ENCODE data around the gene XYLB.
A peak's percentile ranks its signal among the peaks of the same experiment; 100 is the strongest.
"Not testable (repeated sequence)": the region's sequence is repeated elsewhere in the genome, so short reads cannot be mapped to it uniquely, and the experiment has no call there.

XYLB gene

DNA sequence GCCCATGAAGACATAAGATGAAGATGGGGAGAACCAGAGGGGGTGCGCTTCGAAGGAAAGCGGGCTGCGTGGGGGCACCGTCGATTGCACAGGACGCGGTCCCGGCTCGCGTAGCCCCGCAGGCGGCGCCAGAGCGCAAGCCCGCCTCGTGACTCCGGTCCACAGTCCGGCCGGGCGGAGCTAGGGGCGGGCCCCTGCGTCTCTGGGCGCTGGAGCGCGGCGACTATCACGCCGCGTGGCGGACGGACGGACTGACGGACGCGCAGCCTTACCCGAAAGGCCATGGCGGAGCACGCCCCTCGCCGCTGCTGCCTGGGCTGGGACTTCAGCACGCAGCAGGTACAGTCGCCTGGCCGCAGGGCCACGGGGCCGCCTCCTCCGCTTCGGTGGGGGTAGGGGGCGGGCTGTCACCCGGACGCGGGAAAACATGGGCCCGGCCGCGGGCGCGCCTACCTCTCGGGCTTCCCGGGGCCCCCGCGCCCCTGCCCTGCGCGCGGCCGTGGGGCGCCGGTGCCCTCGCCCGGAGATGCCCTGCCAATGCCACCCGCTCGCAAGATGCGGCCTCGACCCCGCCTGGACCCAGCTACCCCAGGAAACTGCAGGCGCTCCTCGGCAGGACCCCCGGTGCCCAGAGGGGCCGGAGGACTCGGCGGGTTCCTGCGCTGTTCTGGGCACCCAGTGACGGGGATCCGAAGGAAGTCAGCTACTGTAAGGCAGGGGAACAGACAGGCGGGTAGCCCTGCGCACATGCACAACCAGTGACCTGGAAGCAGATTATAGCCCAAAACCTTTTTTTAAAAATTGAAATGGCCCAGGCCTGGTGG, at the start of gene XYLB:
Gene XYLB (plus strand): TSS at position 199 of the 824 bp plus-strand sequence. CDS start 84 bp downstream, at position 283.
- H3K4me3 ChIP-seq (ENCODE audit: low read length in 2 of 2): peak within 1 kb of the TSS; percentile 60 to 80
- H3K4me1 ChIP-seq (ENCODE audit: control insufficient read depth, insufficient read depth, low read length): peaks cover 8% of the 10 kb centered on the region
- no peaks in the 10 kb centered on the region for H3K27me3 ChIP-seq (ENCODE audit: control insufficient read depth in 1 of 2, insufficient read depth in 2 of 2, low read length in 2 of 2)
- H3K27ac ChIP-seq (ENCODE audit: low read length): no peak within 1 kb of the TSS
- peak within 1 kb of the TSS; percentile 55 to 64 for H3K9ac ChIP-seq (ENCODE audit: low read length in 2 of 2)
- H3K9me3 ChIP-seq (ENCODE audit: control insufficient read depth in 2 of 2, low read length in 2 of 2): no peaks in the 10 kb centered on the region
- H3K36me3 ChIP-seq (ENCODE audit: control insufficient read depth in 2 of 2, insufficient read depth in 2 of 2, low read length in 2 of 2): no peaks in the 10 kb centered on the region

DNA sequence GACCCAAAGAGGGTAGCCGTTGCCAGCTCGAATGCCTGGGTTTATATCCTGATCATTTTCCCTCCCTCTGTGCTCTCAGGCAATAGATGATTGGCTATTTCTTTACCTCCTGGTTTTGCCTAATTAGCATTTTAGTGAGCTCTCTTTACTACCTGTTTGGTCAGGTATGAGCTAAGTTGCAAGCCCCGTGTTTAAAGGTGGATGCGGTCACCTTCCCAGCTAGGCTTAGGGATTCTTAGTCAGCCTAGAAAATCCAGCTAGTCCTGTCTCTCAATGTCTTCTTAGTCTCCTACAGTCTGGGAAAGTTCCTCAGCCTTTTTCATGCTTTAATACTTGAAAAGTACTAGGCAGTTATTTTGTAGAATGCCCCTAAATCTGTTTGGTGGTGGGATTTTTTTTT, 49.5 kb upstream of the XYLB start:
- not testable (repeated sequence) for H3K4me3 ChIP-seq (ENCODE audit: low read length in 2 of 2); H3K9ac ChIP-seq (ENCODE audit: low read length in 2 of 2); H3K36me3 ChIP-seq (ENCODE audit: control insufficient read depth in 2 of 2, insufficient read depth in 2 of 2, low read length in 2 of 2); H3K4me1 ChIP-seq (ENCODE audit: control insufficient read depth, insufficient read depth, low read length); H3K9me3 ChIP-seq (ENCODE audit: control insufficient read depth in 2 of 2, low read length in 2 of 2); H3K27me3 ChIP-seq (ENCODE audit: control insufficient read depth in 1 of 2, insufficient read depth in 2 of 2, low read length in 2 of 2); H3K27ac ChIP-seq (ENCODE audit: low read length)

DNA sequence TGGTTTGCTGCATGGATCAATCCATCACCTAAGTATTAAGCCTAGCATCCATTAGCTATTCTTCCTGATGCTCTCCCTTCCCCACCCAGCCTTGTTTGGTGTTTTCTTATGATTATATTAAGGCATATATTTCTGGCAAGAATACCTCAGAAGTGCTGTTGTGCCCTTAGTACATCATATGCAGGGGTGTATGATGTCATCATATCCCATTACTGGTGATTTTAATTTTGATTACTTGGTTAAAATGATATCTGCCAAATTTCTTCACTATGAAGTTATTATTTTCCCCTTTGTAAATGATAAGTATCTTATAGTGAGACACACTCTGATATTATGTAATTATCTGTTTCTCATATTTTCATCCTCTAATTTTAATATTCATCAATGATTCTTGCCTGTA, 49.0 kb upstream of the XYLB start:
- Histone ChIP-seq H3K9me3 (ENCODE audit: control insufficient read depth in 2 of 2, low read length in 2 of 2) (no peaks in the 10 kb centered on the region), H3K4me3 (ENCODE audit: low read length in 2 of 2) (no peak overlapping the region)

DNA sequence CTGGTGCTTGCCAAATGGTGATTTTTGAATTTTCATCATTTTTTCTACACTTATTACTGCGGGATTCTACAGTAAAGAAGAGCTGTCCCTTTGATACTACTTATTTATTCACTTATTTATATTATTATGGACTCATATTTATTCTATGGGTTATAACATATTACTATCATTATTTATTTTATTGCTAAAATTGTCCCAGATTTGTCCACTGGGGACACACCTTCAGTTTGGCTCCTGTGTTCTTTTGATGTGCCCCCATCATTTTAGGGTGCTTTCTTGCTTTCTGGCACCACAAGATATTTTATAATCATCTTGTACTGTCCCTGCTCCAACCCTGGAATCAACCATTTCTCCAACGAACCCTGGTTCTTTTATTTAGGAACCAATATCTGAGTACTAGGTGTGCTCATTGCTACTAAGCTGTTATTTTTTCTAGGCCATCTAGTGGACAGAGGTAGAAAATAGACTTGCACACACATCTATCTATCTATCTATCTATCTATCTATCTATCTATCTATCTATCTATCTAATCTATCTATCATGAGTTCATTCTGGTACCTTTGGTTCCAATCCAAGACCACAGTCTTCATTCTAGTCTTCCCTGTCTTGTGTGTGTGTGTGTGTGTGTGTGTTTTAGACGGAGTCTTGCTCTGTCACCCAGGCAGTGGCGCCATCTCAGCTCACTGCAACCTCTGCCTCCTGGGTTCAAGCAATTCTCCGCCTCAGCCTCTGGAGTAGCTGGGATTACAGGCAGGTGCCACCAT, 48.5 kb upstream of the XYLB start:
- no peak overlapping the region for H3K27ac ChIP-seq (ENCODE audit: low read length)
- H3K4me1 ChIP-seq (ENCODE audit: control insufficient read depth, insufficient read depth, low read length): no peaks in the 10 kb centered on the region
- H3K36me3 ChIP-seq (ENCODE audit: control insufficient read depth in 2 of 2, insufficient read depth in 2 of 2, low read length in 2 of 2): no peaks in the 10 kb centered on the region
- no peaks in the 10 kb centered on the region for H3K9me3 ChIP-seq (ENCODE audit: control insufficient read depth in 2 of 2, low read length in 2 of 2)
- H3K4me3 ChIP-seq (ENCODE audit: low read length in 2 of 2): no peak overlapping the region
- H3K9ac ChIP-seq (ENCODE audit: low read length in 2 of 2): no peak overlapping the region
- no peaks in the 10 kb centered on the region for H3K27me3 ChIP-seq (ENCODE audit: control insufficient read depth in 1 of 2, insufficient read depth in 2 of 2, low read length in 2 of 2)

More for the DNA sequence above, 49.0 kb upstream of the XYLB start:
- no peaks in the 10 kb centered on the region for H3K36me3 ChIP-seq (ENCODE audit: control insufficient read depth in 2 of 2, insufficient read depth in 2 of 2, low read length in 2 of 2)
- no peaks in the 10 kb centered on the region for H3K27me3 ChIP-seq (ENCODE audit: control insufficient read depth in 1 of 2, insufficient read depth in 2 of 2, low read length in 2 of 2)
- H3K9ac ChIP-seq (ENCODE audit: low read length in 2 of 2): no peak overlapping the region
- H3K4me1 ChIP-seq (ENCODE audit: control insufficient read depth, insufficient read depth, low read length): no peaks in the 10 kb centered on the region
- no peak overlapping the region for H3K27ac ChIP-seq (ENCODE audit: low read length)

DNA sequence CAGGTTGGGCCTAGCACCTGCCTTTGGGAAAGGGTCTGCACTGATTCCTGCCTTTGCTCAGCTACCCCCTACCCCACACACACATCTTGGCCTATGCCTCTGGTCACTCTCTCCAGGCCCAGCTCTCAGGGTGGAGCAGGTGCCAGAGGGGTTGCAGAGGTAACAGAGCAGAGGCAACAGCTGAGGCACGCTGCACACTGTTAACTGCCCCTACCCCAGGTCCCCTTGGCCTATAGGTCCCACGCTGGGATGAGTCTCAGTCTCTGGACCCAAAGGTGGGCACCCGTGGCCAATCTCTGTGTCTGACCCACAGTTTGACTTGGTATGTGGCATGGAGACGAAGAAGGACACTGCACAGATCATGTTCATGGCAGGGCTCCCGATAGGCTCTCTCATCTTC, 39.6 kb upstream of the XYLB start:
- Histone ChIP-seq H3K4me1 (ENCODE audit: control insufficient read depth, insufficient read depth, low read length) (no peaks in the 10 kb centered on the region), H3K27ac (ENCODE audit: low read length) (no peak overlapping the region), H3K27me3 (ENCODE audit: control insufficient read depth in 1 of 2, insufficient read depth in 2 of 2, low read length in 2 of 2) (no peaks in the 10 kb centered on the region), H3K9me3 (ENCODE audit: control insufficient read depth in 2 of 2, low read length in 2 of 2) (peaks cover 0 to 2% of the 10 kb centered on the region in 2 donors), H3K36me3 (ENCODE audit: control insufficient read depth in 2 of 2, insufficient read depth in 2 of 2, low read length in 2 of 2) (no peaks in the 10 kb centered on the region), H3K9ac (ENCODE audit: low read length in 2 of 2) (no peak overlapping the region), H3K4me3 (ENCODE audit: low read length in 2 of 2) (no peak overlapping the region)

DNA sequence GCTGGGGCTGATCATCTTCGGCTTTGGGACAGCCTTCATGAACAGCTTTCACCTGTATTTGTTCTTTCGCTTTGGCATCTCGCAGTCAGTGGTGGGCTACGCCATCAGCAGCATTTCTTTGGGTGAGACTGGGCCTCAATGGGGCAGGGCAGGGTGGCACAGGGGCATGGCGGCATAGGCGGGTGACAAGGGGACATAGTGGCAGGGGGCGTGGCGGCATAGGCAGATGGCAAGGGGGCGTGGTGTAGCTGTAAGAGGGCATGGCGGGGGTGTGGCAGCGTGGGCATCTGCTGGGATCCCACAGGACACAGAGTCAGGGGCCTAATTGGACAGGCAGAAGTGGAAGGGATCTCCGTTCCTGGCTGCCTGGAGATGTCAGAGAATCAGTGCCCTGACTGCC, 39.0 kb upstream of the XYLB start:
- no peak overlapping the region for H3K9ac ChIP-seq (ENCODE audit: low read length in 2 of 2)
- no peaks in the 10 kb centered on the region for H3K36me3 ChIP-seq (ENCODE audit: control insufficient read depth in 2 of 2, insufficient read depth in 2 of 2, low read length in 2 of 2)
- no peak overlapping the region for H3K4me3 ChIP-seq (ENCODE audit: low read length in 2 of 2)
- H3K4me1 ChIP-seq (ENCODE audit: control insufficient read depth, insufficient read depth, low read length): no peaks in the 10 kb centered on the region
- peaks cover 0 to 2% of the 10 kb centered on the region in 2 donors for H3K9me3 ChIP-seq (ENCODE audit: control insufficient read depth in 2 of 2, low read length in 2 of 2)
- no peak overlapping the region for H3K27ac ChIP-seq (ENCODE audit: low read length)
- H3K27me3 ChIP-seq (ENCODE audit: control insufficient read depth in 1 of 2, insufficient read depth in 2 of 2, low read length in 2 of 2): no peaks in the 10 kb centered on the region

DNA sequence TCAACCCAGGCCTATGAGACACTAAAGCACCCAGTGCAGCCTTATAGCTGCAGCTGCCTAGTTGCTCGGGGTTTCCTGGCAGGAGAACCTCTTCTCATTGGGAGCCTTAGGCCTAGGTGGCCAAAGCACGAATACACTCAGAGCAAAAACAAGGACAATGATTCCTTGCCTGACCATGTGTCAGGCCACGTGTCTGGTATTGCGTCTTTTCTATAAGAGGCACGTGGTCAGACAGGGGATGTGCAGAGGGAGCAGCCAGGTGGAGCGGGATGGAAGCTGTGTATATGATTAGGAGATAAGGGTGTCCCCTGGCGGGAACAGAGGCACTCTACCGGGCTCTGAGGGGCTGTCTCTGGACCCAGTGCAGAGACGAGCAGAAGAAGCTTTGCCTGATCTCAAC, 38.1 kb upstream of the XYLB start:
- Histone ChIP-seq H3K4me3 (ENCODE audit: low read length in 2 of 2) (no peak overlapping the region), H3K9me3 (ENCODE audit: control insufficient read depth in 2 of 2, low read length in 2 of 2) (peaks cover 0 to 2% of the 10 kb centered on the region in 2 donors), H3K36me3 (ENCODE audit: control insufficient read depth in 2 of 2, insufficient read depth in 2 of 2, low read length in 2 of 2) (no peaks in the 10 kb centered on the region), H3K27me3 (ENCODE audit: control insufficient read depth in 1 of 2, insufficient read depth in 2 of 2, low read length in 2 of 2) (no peaks in the 10 kb centered on the region), H3K4me1 (ENCODE audit: control insufficient read depth, insufficient read depth, low read length) (no peaks in the 10 kb centered on the region), H3K27ac (ENCODE audit: low read length) (no peak overlapping the region), H3K9ac (ENCODE audit: low read length in 2 of 2) (no peak overlapping the region)

DNA sequence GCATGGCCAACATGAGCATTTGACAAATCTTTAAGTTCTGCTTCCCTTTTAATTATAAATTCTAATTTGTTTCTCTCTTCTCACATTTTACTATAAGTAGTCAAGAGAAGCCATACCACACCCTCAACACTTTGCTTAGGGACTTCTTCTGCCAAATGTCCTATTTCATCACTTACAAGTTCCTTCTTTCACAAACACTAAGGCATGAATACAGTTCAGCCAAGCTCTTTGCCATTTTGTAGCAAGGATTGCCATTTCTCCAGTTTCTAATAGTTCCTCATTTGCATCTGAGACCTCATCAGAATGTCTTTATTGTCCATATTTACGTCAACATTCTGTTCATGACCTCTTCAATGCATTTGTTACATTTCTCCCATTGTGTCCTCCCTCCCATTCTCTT, 35.1 kb upstream of the XYLB start:
- H3K4me3 ChIP-seq (ENCODE audit: low read length in 2 of 2): no peak overlapping the region
- no peak overlapping the region for H3K27ac ChIP-seq (ENCODE audit: low read length)
- H3K4me1 ChIP-seq (ENCODE audit: control insufficient read depth, insufficient read depth, low read length): no peaks in the 10 kb centered on the region
- H3K9ac ChIP-seq (ENCODE audit: low read length in 2 of 2): no peak overlapping the region
- H3K9me3 ChIP-seq (ENCODE audit: control insufficient read depth in 2 of 2, low read length in 2 of 2): no peaks in the 10 kb centered on the region
- H3K27me3 ChIP-seq (ENCODE audit: control insufficient read depth in 1 of 2, insufficient read depth in 2 of 2, low read length in 2 of 2): no peaks in the 10 kb centered on the region
- no peaks in the 10 kb centered on the region for H3K36me3 ChIP-seq (ENCODE audit: control insufficient read depth in 2 of 2, insufficient read depth in 2 of 2, low read length in 2 of 2)

DNA sequence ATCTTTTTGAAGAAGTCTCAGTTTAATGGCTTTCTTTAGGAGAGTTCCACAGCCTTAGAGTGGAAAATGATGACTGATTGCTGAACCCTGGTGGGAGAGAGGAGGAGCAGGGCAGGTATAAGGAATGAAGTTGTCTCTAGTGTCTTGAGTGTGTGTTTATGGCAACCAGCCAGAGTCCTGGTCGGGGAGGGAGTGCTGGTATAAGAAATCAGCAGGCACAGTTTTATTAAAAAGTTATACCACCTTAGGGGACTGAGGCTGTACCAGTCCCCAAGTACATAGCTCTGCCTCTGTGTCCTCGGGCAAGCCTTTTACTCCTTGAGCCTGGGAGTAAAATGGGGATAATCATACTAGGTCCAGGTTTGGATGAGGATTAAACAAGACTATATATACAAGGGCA, 34.6 kb upstream of the XYLB start:
- Histone ChIP-seq H3K9ac (ENCODE audit: low read length in 2 of 2) (no peak overlapping the region), H3K9me3 (ENCODE audit: control insufficient read depth in 2 of 2, low read length in 2 of 2) (no peaks in the 10 kb centered on the region), H3K27me3 (ENCODE audit: control insufficient read depth in 1 of 2, insufficient read depth in 2 of 2, low read length in 2 of 2) (no peaks in the 10 kb centered on the region), H3K4me1 (ENCODE audit: control insufficient read depth, insufficient read depth, low read length) (no peaks in the 10 kb centered on the region), H3K27ac (ENCODE audit: low read length) (no peak overlapping the region), H3K4me3 (ENCODE audit: low read length in 2 of 2) (no peak overlapping the region), H3K36me3 (ENCODE audit: control insufficient read depth in 2 of 2, insufficient read depth in 2 of 2, low read length in 2 of 2) (no peaks in the 10 kb centered on the region)

DNA sequence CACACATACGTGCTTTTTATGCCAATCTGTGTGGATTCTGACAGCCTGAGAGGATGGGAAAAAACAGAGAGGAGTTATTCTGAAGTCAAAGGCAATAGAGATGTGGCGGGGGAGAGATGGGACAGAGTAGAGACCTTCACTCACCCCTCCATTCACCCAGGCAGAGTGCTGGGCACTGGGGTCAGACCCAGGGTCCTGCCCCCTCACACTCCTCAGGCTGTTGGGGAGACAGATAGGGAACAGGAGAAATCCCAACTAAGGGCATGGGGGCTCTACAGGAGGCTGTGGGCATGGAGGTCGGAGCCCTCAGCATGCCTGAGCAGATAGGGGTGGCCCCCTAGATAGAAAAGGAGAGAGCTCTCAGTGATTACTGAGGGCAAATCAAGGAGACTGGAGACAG, 34.2 kb upstream of the XYLB start:
- H3K27me3 ChIP-seq (ENCODE audit: control insufficient read depth in 1 of 2, insufficient read depth in 2 of 2, low read length in 2 of 2): no peaks in the 10 kb centered on the region

DNA sequence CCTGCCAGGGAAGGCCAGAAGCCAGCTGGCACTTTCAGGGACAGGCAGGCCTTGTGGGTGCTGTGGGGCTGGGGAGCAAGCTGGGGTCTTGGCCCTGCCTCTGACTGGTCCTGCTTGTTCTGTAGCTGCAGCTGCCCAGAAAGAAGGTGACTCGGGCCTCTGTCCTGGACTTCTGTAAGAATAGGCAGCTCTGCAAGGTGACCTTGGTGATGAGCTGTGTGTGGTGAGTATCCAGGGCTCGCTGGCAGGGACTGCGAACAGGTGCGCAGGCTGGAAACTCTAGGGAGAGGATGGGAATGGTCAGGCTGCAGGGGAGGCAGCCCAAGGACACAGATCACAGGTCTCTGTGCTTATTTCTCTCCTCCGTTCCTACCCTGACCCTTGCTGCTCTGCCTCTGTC, 33.3 kb upstream of the XYLB start:
- H3K36me3 ChIP-seq (ENCODE audit: control insufficient read depth in 2 of 2, insufficient read depth in 2 of 2, low read length in 2 of 2): no peaks in the 10 kb centered on the region
- H3K4me1 ChIP-seq (ENCODE audit: control insufficient read depth, insufficient read depth, low read length): no peaks in the 10 kb centered on the region
- H3K9me3 ChIP-seq (ENCODE audit: control insufficient read depth in 2 of 2, low read length in 2 of 2): no peaks in the 10 kb centered on the region
- H3K27me3 ChIP-seq (ENCODE audit: control insufficient read depth in 1 of 2, insufficient read depth in 2 of 2, low read length in 2 of 2): no peaks in the 10 kb centered on the region
- H3K27ac ChIP-seq (ENCODE audit: low read length): no peak overlapping the region
- H3K9ac ChIP-seq (ENCODE audit: low read length in 2 of 2): no peak overlapping the region
- no peak overlapping the region for H3K4me3 ChIP-seq (ENCODE audit: low read length in 2 of 2)

More for the DNA sequence above, 34.2 kb upstream of the XYLB start:
- Histone ChIP-seq H3K36me3 (ENCODE audit: control insufficient read depth in 2 of 2, insufficient read depth in 2 of 2, low read length in 2 of 2) (no peaks in the 10 kb centered on the region), H3K9me3 (ENCODE audit: control insufficient read depth in 2 of 2, low read length in 2 of 2) (no peaks in the 10 kb centered on the region), H3K9ac (ENCODE audit: low read length in 2 of 2) (no peak overlapping the region), H3K4me1 (ENCODE audit: control insufficient read depth, insufficient read depth, low read length) (no peaks in the 10 kb centered on the region), H3K27ac (ENCODE audit: low read length) (no peak overlapping the region), H3K4me3 (ENCODE audit: low read length in 2 of 2) (no peak overlapping the region)
